Gastroesophageal sphincter (tissue), 4 donors: Measurements from ENCODE around the gene RBP3. TPM values are rescaled to one million over a fixed set of nuclear protein-coding genes. Genes with fewer than 3 reads are reported as not detected.
"Not testable (repeated sequence)": the region's sequence is repeated elsewhere in the genome, so short reads cannot be mapped to it uniquely, and the experiment has no call there.

Experiments
- ATAC-seq: fragments of 150-250 bp; one replicate; pipeline ENCODE4 v1.9.1; 2016; ENCODE audit warnings: mild to moderate bottlenecking, moderate library complexity
- H3K27ac ChIP-seq, 4 donors: fragments of 200-600 bp; sonication (generic) in 3 of 4; 1 replicate in 3 of 4; 2 replicates in 1 of 4; pipeline ENCODE4 v1.5.1; 2016 to 2019
- H3K27me3 ChIP-seq: fragments of 200-600 bp; sonication (generic); one replicate; pipeline ENCODE4 v1.5.1; 2019
- H3K36me3 ChIP-seq, 2 donors: fragments of 200-600 bp; sonication (generic); one replicate each; pipeline ENCODE4 v1.5.1; 2019; ENCODE audit warnings: control low read depth in 1 of 2
- H3K4me1 ChIP-seq, 3 donors: fragments of 200-600 bp; sonication (generic); 1 replicate in 2 of 3; 2 replicates in 1 of 3; pipeline ENCODE4 v1.5.1; 2016 to 2019; ENCODE audit warnings: control low read depth in 2 of 3
- H3K4me3 ChIP-seq, 2 donors: fragments of 200-600 bp; sonication (generic); one replicate each; pipeline ENCODE4 v1.5.1; 2019; ENCODE audit warnings: mild to moderate bottlenecking in 1 of 2, moderate library complexity in 1 of 2
- H3K9me3 ChIP-seq, 3 donors: fragments of 200-600 bp; sonication (generic); one replicate each; pipeline ENCODE4 v1.5.1; 2017 to 2019; ENCODE audit warnings: control low read depth in 2 of 3
- CTCF ChIP-seq, 4 experiments: fragments of 200-600 bp in 2 of 4; fragments of 450-650 bp in 2 of 4; sonication (generic) in 1 of 4; IDR thresholded peaks; one replicate each; pipeline ENCODE4 v1.5.1; 2017 to 2019; ENCODE audit warnings: antibody characterized with exemption in 4 of 4, mild to moderate bottlenecking in 2 of 4, moderate library complexity in 2 of 4
- EP300 ChIP-seq: sonication (generic); formaldehyde crosslinking; IDR thresholded peaks from one replicate; pipeline ENCODE4 v1.6.1; 2017; ENCODE audit warnings: antibody characterized with exemption, mild to moderate bottlenecking
- POLR2A ChIP-seq, 2 donors: fragments of 450-650 bp; IDR thresholded peaks; one replicate each; pipeline ENCODE4 v1.6.1; 2017; ENCODE audit warnings: antibody characterized with exemption in 2 of 2, mild to moderate bottlenecking in 2 of 2, moderate library complexity in 1 of 2
- POLR2AphosphoS5 ChIP-seq: sonication (generic); formaldehyde crosslinking; IDR thresholded peaks from one replicate; pipeline ENCODE4 v1.6.1; 2017; ENCODE audit warnings: antibody characterized with exemption
- WGBS, 2 donors: methylation state at CpG; one replicate each; pipeline ENCODE4 v1.1.5; 2018; ENCODE audit warnings: low coverage in 1 of 2; 5-methylcytosine and 5-hydroxymethylcytosine counted together
- total RNA-seq, 4 donors: library from RNA; depleted of rRNA; stranded (reverse); fragments of >200 nt; gene quantifications; one replicate each; pipeline ENCODE4 v1.1.0, GENCODE V29; 2016

RBP3 gene
- total RNA-seq, 4 donors from 2014 or later = not detected

GRCh38 chr10:47381427-47382379 lies 33.5 kb downstream of the RBP3 start:
- ATAC-seq = no peak
- Histone ChIP-seq H3K27me3 (peaks cover 40% of the 10 kb centered on the region), H3K4me3 (no peak overlapping the region), H3K27ac (no peak overlapping the region), H3K9me3 (no peaks in the 10 kb centered on the region), H3K4me1 (peaks cover 0 to 14% (median 3%) of the 10 kb centered on the region in 3 donors), H3K36me3 (no peaks in the 10 kb centered on the region)
- no peak for TF ChIP-seq POLR2A (IDR thresholded peaks at IDR 0.05)
- no peak for TF ChIP-seq POLR2AphosphoS5
- TF ChIP-seq EP300 = no peak
- 68 to 80% methylated on average over 2 to 6 of the region's 9 CpGs for WGBS, 2 donors

DNA sequence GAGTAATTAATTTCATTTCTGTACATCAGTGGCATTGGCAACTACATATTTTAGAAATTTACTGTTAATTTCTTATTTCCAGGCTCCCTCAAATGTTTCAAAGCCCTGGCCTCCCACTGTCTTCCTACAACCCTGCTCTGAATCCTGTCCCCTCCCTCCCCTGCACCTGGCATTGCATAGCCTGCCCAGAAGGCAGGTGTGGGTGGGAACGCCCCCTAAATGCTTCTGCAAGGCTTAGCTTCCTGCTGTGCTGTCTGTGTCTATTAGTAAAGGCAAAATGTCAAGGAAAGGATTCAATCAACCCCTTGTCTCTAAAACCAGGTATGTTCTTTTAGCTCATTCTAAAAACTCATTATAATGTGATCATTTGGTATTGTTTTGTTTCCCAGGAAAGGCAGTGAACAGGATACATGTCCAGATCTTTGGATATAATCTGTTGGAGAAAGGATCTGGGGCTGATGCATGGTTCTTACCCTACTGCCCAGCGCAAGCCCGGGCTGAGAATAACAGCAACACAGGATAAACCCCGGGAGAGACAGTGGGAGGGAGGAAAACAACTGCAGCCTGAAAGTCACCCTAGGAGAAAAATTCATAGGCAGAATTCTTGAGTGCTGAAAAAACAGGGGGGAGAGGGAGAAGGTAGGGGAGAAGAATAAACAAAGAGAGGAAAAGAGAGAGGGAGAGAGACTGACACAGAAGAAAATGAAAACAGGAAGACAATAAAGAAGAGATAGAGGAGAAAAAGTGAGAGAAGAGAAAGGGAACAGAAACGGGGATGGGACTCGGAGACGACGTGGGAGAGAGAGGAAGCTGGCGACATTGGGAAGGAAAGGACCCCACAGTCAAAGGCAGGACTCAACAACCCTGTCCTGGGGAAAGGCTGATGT lies 35.3 kb downstream of the RBP3 start:
- H3K36me3 ChIP-seq = no peaks in the 10 kb centered on the region
- 0 to 25% methylated on average over 5 to 9 of the region's 9 CpGs for WGBS, 2 donors

DNA sequence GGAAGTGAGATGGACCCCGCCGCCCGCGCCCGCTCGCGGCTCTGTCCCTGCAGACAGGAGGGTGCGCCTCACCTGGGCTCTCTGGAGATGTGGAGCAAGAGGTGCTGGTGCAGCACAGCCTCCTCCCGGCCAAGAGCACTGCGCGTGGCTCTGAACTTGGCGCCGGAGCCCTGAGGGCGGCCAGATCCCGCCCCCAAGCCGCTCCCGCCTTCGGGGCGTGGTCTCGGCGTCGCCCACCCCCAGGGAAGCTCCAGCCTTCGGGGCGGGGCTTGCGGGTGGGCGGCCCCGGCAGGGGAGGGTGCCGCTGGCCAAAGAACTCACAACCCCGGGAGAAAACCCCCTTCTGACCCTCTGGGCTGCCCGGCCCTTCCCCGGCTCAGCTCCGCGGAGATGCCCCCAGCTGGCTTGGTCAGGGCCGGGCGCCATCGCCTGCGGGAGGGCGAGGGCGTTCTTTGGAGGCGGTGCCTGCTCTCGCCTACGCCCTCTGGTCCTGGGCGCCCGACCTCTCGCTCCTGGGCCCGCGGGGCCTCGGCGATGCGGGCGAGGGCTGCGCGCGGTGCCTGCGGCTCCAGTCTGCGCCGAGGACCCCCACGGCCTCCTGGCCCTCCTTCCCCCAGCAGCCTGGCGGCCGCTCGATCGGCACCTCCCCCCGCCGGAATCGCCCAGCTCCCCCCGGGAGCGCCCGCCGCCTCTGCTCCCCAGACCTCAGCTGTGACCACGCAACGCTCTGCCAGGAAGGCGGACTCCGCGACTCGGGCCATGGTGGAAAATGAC lies 36.2 kb downstream of the RBP3 start, which contains the start of gene ZNF488:
ZNF488 (minus strand) TSS at position 146 of the 774 bp plus-strand sequence. CDS start 15,464 bp downstream, outside the sequence.
- peaks cover 23% of the 10 kb centered on the region for H3K27me3 ChIP-seq
- no peaks in the 10 kb centered on the region for H3K9me3 ChIP-seq
- H3K36me3 ChIP-seq = no peaks in the 10 kb centered on the region
- H3K4me3 ChIP-seq = peak within 1 kb of the TSS; percentile 65 to 71
- ATAC-seq = peak; percentile 98
- H3K4me1 ChIP-seq = peaks cover 0 to 14% (median 3%) of the 10 kb centered on the region in 3 donors
- no peak for TF ChIP-seq EP300
- TF ChIP-seq POLR2A (IDR thresholded peaks at IDR 0.05) = peak; percentile 23
- TF ChIP-seq POLR2AphosphoS5 = peak; percentile 20
- TF ChIP-seq CTCF (IDR thresholded peaks at IDR 0.05) = peak in 1 of 4 experiments; percentile 11
- peak within 1 kb of the TSS; percentile 19 to 91 (median 82) for H3K27ac ChIP-seq
- WGBS, 2 donors = 0 to 2% methylated on average over 7 to 8 of the region's 75 CpGs

More for the DNA sequence above, 35.3 kb downstream of the RBP3 start:
- TF ChIP-seq CTCF (IDR thresholded peaks at IDR 0.05) (no peak), POLR2AphosphoS5 (no peak), POLR2A (IDR thresholded peaks at IDR 0.05) (no peak), EP300 (no peak)
- Histone ChIP-seq H3K4me1 (peaks cover 0 to 14% (median 3%) of the 10 kb centered on the region in 3 donors), H3K27me3 (peaks cover 29% of the 10 kb centered on the region), H3K27ac (peak overlapping the region in 2 of 4 donors; percentile 79 to 91), H3K9me3 (no peaks in the 10 kb centered on the region), H3K4me3 (peak overlapping the region; percentile 65 to 71)
- no peak for ATAC-seq

DNA sequence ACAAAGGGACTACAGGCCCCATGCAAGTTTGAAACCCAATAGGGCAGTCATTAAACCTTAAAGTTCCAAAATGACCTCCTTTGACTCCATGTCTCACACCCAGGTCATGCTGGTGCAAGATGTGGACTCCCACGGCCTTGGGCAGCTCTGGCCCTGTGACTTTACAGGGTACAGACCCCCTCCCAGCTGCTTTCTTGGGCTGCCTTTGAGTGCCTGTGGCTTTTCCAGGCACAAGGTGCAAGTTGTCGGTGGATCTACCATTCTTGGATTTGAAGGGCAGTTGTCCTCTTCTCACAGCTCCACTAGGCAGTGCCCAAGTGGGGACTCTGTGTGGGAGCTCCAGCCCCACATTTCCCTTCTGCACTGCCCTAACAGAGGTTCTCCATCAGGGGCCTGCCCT lies 37.9 kb downstream of the RBP3 start:
- H3K4me1 ChIP-seq = peaks cover 0 to 14% (median 3%) of the 10 kb centered on the region in 3 donors
- WGBS, 2 donors = 100% methylated on average over 1 of the region's 2 CpGs; no CpG with 5 or more reads in 1 of the 2 donors
- not testable (repeated sequence) for H3K36me3 ChIP-seq, H3K4me3 ChIP-seq, H3K27ac ChIP-seq, H3K9me3 ChIP-seq, ATAC-seq, H3K27me3 ChIP-seq

GRCh38 chr10:47388879-47389278 lies 40.7 kb downstream of the RBP3 start:
- WGBS, 2 donors = 85 to 100% methylated on average over 3 to 4 of the region's 4 CpGs
- H3K36me3 ChIP-seq = no peaks in the 10 kb centered on the region
- peaks cover 0 to 9% (median 2%) of the 10 kb centered on the region in 3 donors for H3K4me1 ChIP-seq
- H3K4me3 ChIP-seq = no peak overlapping the region
- no peak for ATAC-seq
- H3K9me3 ChIP-seq = no peaks in the 10 kb centered on the region
- no peak overlapping the region for H3K27ac ChIP-seq
- no peak for TF ChIP-seq EP300
- no peak for TF ChIP-seq CTCF (IDR thresholded peaks at IDR 0.05)
- TF ChIP-seq POLR2AphosphoS5 = no peak
- TF ChIP-seq POLR2A (IDR thresholded peaks at IDR 0.05) = no peak
- no peaks in the 10 kb centered on the region for H3K27me3 ChIP-seq
